SK-N-SH treated with all-trans-retinoic acid at 6 μM for 48 hours (cell line): Measurements from ENCODE around the gene TSPAN15.

ENCODE experiments used
- ATAC-seq: fragments of 200-7000 bp; cut with Tn5 transposase; 3 replicates; pipeline ENCODE4 v1.9.1; 2020; ENCODE audit warnings: mild to moderate bottlenecking, moderate library complexity
- BACH2 ChIP-seq: fragments of 250-450 bp; sonication (Bioruptor Pico); IDR thresholded peaks from 2 replicates; pipeline ENCODE4 v1.9.0; 2021; ENCODE audit warnings: mild to moderate bottlenecking, borderline replicate concordance
- CREB5 ChIP-seq: fragments of 250-450 bp; sonication (Bioruptor Pico); IDR thresholded peaks from 2 replicates; pipeline ENCODE4 v1.5.1; 2020; ENCODE audit warnings: low read depth, mild to moderate bottlenecking, moderate library complexity
- CSDC2 ChIP-seq: fragments of 250-450 bp; sonication (Bioruptor Pico); IDR thresholded peaks from 2 replicates; pipeline ENCODE4 v1.5.0; 2020; ENCODE audit warnings: mild to moderate bottlenecking, moderate library complexity
- CSRNP3 ChIP-seq: fragments of 250-450 bp; sonication (Bioruptor Pico); IDR thresholded peaks from 2 replicates; pipeline ENCODE4 v1.5.1; 2021; ENCODE audit warnings: mild to moderate bottlenecking, moderate library complexity
- GLIS3 ChIP-seq: fragments of 250-450 bp; sonication (Bioruptor Pico); IDR thresholded peaks from 2 replicates; pipeline ENCODE4 v1.5.0; 2020; ENCODE audit warnings: mild to moderate bottlenecking, moderate library complexity
- OSR1 ChIP-seq: fragments of 250-450 bp; sonication (Bioruptor Pico); IDR thresholded peaks from 2 replicates; pipeline ENCODE4 v1.8.0; 2022; ENCODE audit warnings: moderate library complexity, mild to moderate bottlenecking, inconsistent platforms
- POU6F1 ChIP-seq: fragments of 250-450 bp; sonication (Bioruptor Pico); IDR thresholded peaks from 2 replicates; pipeline ENCODE4 v1.8.0; 2021; ENCODE audit warnings: low read depth, mild to moderate bottlenecking, moderate library complexity, borderline replicate concordance
- PPARA ChIP-seq: fragments of 250-450 bp; sonication (Bioruptor Pico); IDR thresholded peaks from 2 replicates; pipeline ENCODE4 v1.5.0; 2020; ENCODE audit warnings: mild to moderate bottlenecking, borderline replicate concordance
- RARB ChIP-seq: fragments of 250-450 bp; sonication (Bioruptor Pico); IDR thresholded peaks from 2 replicates; pipeline ENCODE4 v1.8.0; 2021; ENCODE audit warnings: mild to moderate bottlenecking, moderate library complexity
- SNAI2 ChIP-seq: fragments of 250-450 bp; sonication (Bioruptor Pico); IDR thresholded peaks from 2 replicates; pipeline ENCODE4 v1.5.0; 2020; ENCODE audit warnings: mild to moderate bottlenecking, moderate library complexity
- TCF4 ChIP-seq: fragments of 250-450 bp; sonication (Bioruptor Pico); IDR thresholded peaks from 2 replicates; pipeline ENCODE4 v1.8.0; 2021; ENCODE audit warnings: mild to moderate bottlenecking, moderate library complexity, borderline replicate concordance
- TOX ChIP-seq: fragments of 250-450 bp; sonication (Bioruptor Pico); IDR thresholded peaks from 2 replicates; pipeline ENCODE4 v1.8.0; 2021; ENCODE audit warnings: mild to moderate bottlenecking, moderate library complexity, borderline replicate concordance
- TSHZ2 ChIP-seq: fragments of 250-450 bp; sonication (Bioruptor Pico); IDR thresholded peaks from 2 replicates; pipeline ENCODE4 v1.5.0; 2020; ENCODE audit warnings: mild to moderate bottlenecking, moderate library complexity
- ZC3H10 ChIP-seq: fragments of 250-450 bp; sonication (Bioruptor Pico); IDR thresholded peaks from 2 replicates; pipeline ENCODE4 v1.5.1; 2021; ENCODE audit warnings: mild to moderate bottlenecking, moderate library complexity
- ZFP3 ChIP-seq: fragments of 250-450 bp; sonication (Bioruptor Pico); IDR thresholded peaks from 2 replicates; pipeline ENCODE4 v1.5.0; 2020; ENCODE audit warnings: mild to moderate bottlenecking, moderate library complexity
- ZNF565 ChIP-seq: fragments of 450-650 bp; formaldehyde crosslinking; conservative IDR thresholded peaks from 2 replicates; pipeline ENCODE4 v1.5.0; 2020; ENCODE audit warnings: low read depth, mild to moderate bottlenecking, moderate library complexity
- ZNF70 ChIP-seq: fragments of 450-650 bp; formaldehyde crosslinking; IDR thresholded peaks from 2 replicates; pipeline ENCODE4 v1.5.0; 2020; ENCODE audit warnings: mild to moderate bottlenecking, moderate library complexity
- ZNF8 ChIP-seq: fragments of 450-650 bp; formaldehyde crosslinking; IDR thresholded peaks from 2 replicates; pipeline ENCODE4 v1.5.0; 2020; ENCODE audit warnings: mild to moderate bottlenecking, moderate library complexity

The TSPAN15 gene

GRCh38 chr10:69464801-69465401 lies 13.6 kb downstream of the TSPAN15 start:
- ATAC-seq: no peak
- no peak for TF ChIP-seq PPARA
- TF ChIP-seq ZNF565 (CRISPR knock-in tag): no peak
- TF ChIP-seq SNAI2 (CRISPR knock-in tag): no peak
- TF ChIP-seq CSDC2 (CRISPR knock-in tag): no peak
- TF ChIP-seq ZNF8 (CRISPR knock-in tag): no peak
- TF ChIP-seq TCF4 (CRISPR knock-in tag): no peak
- TF ChIP-seq TSHZ2 (CRISPR knock-in tag): no peak
- no peak for TF ChIP-seq GLIS3 (CRISPR knock-in tag)
- TF ChIP-seq TOX: no peak
- TF ChIP-seq CREB5 (CRISPR knock-in tag): no peak
- TF ChIP-seq, all 23 proteins: peak for 0

GRCh38 chr10:69465457-69466157 lies 14.3 kb downstream of the TSPAN15 start:
- TF ChIP-seq RARB (no peak), ZNF70 (no peak), PPARA (no peak), TSHZ2 (CRISPR knock-in tag) (no peak), OSR1 (CRISPR knock-in tag) (no peak)
- TF ChIP-seq, all 23 proteins: peak for 0
- ATAC-seq: no peak

- no peak for ATAC-seq
Measured at GRCh38 chr10:69466158-69466490, 14.9 kb downstream of the TSPAN15 start.

GRCh38 chr10:69466689-69467088 lies 15.4 kb downstream of the TSPAN15 start:
- ATAC-seq: no peak
- TF ChIP-seq ZFP3 (CRISPR knock-in tag): no peak
- TF ChIP-seq POU6F1 (CRISPR knock-in tag): no peak
- no peak for TF ChIP-seq CSDC2 (CRISPR knock-in tag)
- no peak for TF ChIP-seq ZNF565 (CRISPR knock-in tag)
- TF ChIP-seq ZC3H10: no peak
- TF ChIP-seq RARB: no peak
- no peak for TF ChIP-seq ZNF8 (CRISPR knock-in tag)
- TF ChIP-seq BACH2 (CRISPR knock-in tag): no peak
- TF ChIP-seq TCF4 (CRISPR knock-in tag): no peak
- no peak for TF ChIP-seq TOX
- TF ChIP-seq CSRNP3 (CRISPR knock-in tag): no peak

More at GRCh38 chr10:69466158-69466490, 14.9 kb downstream of the TSPAN15 start:
- TF ChIP-seq ZNF70 (no peak), RARB (no peak), TCF4 (CRISPR knock-in tag) (no peak), ZFP3 (CRISPR knock-in tag) (no peak), ZNF565 (CRISPR knock-in tag) (no peak), SNAI2 (CRISPR knock-in tag) (no peak)
